ENCODE measurements around the gene ARHGEF17.

Gene ARHGEF17

GRCh38 chr11:73293356-73293936 lies 14.6 kb upstream of the ARHGEF17 start:
- DNase-seq (ENCODE audit: low read depth, low spot score): no peak

- no peak for DNase-seq (ENCODE audit: low read depth, low spot score)
Measured at GRCh38 chr11:73294604-73295003, 13.5 kb upstream of the ARHGEF17 start.

GRCh38 chr11:73295241-73295995 lies 12.7 kb upstream of the ARHGEF17 start:
- DNase-seq (ENCODE audit: low read depth, low spot score): peak; percentile 91

GRCh38 chr11:73295996-73296318 lies 12.1 kb upstream of the ARHGEF17 start:
- DNase-seq (ENCODE audit: low read depth, low spot score): no peak

GRCh38 chr11:73296501-73297230 lies 11.4 kb upstream of the ARHGEF17 start:
- no peak for DNase-seq (ENCODE audit: low read depth, low spot score)

GRCh38 chr11:73297231-73297590 lies 10.9 kb upstream of the ARHGEF17 start:
- DNase-seq (ENCODE audit: low read depth, low spot score): no peak

GRCh38 chr11:73297702-73298101 lies 10.4 kb upstream of the ARHGEF17 start:
- no peak for DNase-seq (ENCODE audit: low read depth, low spot score)

GRCh38 chr11:73298233-73298632 lies 9.8 kb upstream of the ARHGEF17 start:
- DNase-seq (ENCODE audit: low read depth, low spot score): no peak

- no peak for DNase-seq (ENCODE audit: low read depth, low spot score)
Measured at GRCh38 chr11:73299751-73300150, 8.3 kb upstream of the ARHGEF17 start.

GRCh38 chr11:73306069-73306841 lies 1.8 kb upstream of the ARHGEF17 start:
- DNase-seq (ENCODE audit: low read depth, low spot score): no peak

GRCh38 chr11:73306977-73307322 lies 1.1 kb upstream of the ARHGEF17 start:
- DNase-seq (ENCODE audit: low read depth, low spot score): no peak

- DNase-seq (ENCODE audit: low read depth, low spot score): peak; percentile 98
Measured at GRCh38 chr11:73307323-73308002, 613 bp upstream of the ARHGEF17 start.

GRCh38 chr11:73308961-73309919 lies 1.2 kb downstream of the ARHGEF17 start:
- DNase-seq (ENCODE audit: low read depth, low spot score): peak; percentile 96

GRCh38 chr11:73310076-73310475 lies 2.0 kb downstream of the ARHGEF17 start:
- DNase-seq (ENCODE audit: low read depth, low spot score): no peak

GRCh38 chr11:73310661-73311393 lies 2.8 kb downstream of the ARHGEF17 start:
- DNase-seq (ENCODE audit: low read depth, low spot score): no peak

GRCh38 chr11:73311394-73311869 lies 3.4 kb downstream of the ARHGEF17 start:
- DNase-seq (ENCODE audit: low read depth, low spot score): no peak

GRCh38 chr11:73312036-73312435 lies 4.0 kb downstream of the ARHGEF17 start:
- no peak for DNase-seq (ENCODE audit: low read depth, low spot score)

- no peak for DNase-seq (ENCODE audit: low read depth, low spot score)
Measured at GRCh38 chr11:73312851-73313327, 4.8 kb downstream of the ARHGEF17 start.

GRCh38 chr11:73313652-73314051 lies 5.6 kb downstream of the ARHGEF17 start:
- DNase-seq (ENCODE audit: low read depth, low spot score): no peak

Measured in ELF-1 (cell line).